Motor neuron (in vitro differentiated cells): ENCODE results near the gene UTP14C. TPM values are rescaled to one million over a fixed set of nuclear protein-coding genes. Genes with fewer than 3 reads are reported as not detected.

ENCODE experiments used
- ATAC-seq, 8 experiments: fragments of 200-7000 bp; cut with Tn5 transposase; replicated peaks in 6 of 8; 2 replicates each; pipeline ENCODE4 v1.8.0; 2021; ENCODE audit warnings: mild to moderate bottlenecking in 8 of 8, moderate library complexity in 8 of 8
- H3K27ac ChIP-seq, 2 donors: fragments of 250-450 bp; sonication (Bioruptor Pico); 2 replicates each; pipeline ENCODE4 v1.9.0; 2021; ENCODE audit warnings: antibody characterized with exemption in 2 of 2, mild to moderate bottlenecking in 2 of 2, moderate library complexity in 1 of 2
- H3K4me1 ChIP-seq, 2 donors: fragments of 250-450 bp; sonication (Bioruptor Pico); replicated peaks in 1 of 2; 2 replicates each; pipeline ENCODE4 v1.6.1; 2021; ENCODE audit warnings: antibody characterized with exemption in 2 of 2, mild to moderate bottlenecking in 2 of 2, moderate library complexity in 1 of 2
- H3K4me3 ChIP-seq, 5 donors: fragments of 250-450 bp; sonication (Bioruptor Pico); 2 replicates each; pipeline ENCODE4 v1.9.0; 2021; ENCODE audit warnings: antibody characterized with exemption in 5 of 5, mild to moderate bottlenecking in 5 of 5, moderate library complexity in 4 of 5
- WGBS, 10 experiments: fragments of 450-650 bp; shearing (Covaris generic); methylation state at CpG; one replicate each; pipeline ENCODE4 v1.0.0; 2022; 5-methylcytosine and 5-hydroxymethylcytosine counted together
- in situ Hi-C, 9 experiments: fragments of 400-800 bp; cut with MboI; loops; one replicate each; pipeline ENCODE4 v1.15.0; 2021; ENCODE audit warnings: low sequenced_read_pairs in 9 of 9, low pct_unique_long_range_greater_than_20kb in 2 of 9; ENCODE audit not compliant: unreplicated experiment in 9 of 9
- total RNA-seq, 8 experiments: library from RNA; unstranded; fragments of 300-600 nt; gene quantifications; 2 replicates each; pipeline versions ENCODE4 v1.2.3 to v1.2.4, GENCODE V29; 2022

The UTP14C gene
- total RNA-seq, 8 experiments from 2014 or later, result 14.2 to 23.5 (median 16.0) TPM

- no peak for ATAC-seq
- H3K27ac ChIP-seq, result no peak overlapping the region
- 56 to 100% (median 85%) methylated on average over 3 to 10 of the region's 13 CpGs; no CpG with 5 or more reads in 1 of the 10 experiments for WGBS, 10 experiments
These were observed 18.5 kb upstream of the UTP14C start for GRCh38 chr13:52005841-52006522.

GRCh38 chr13:52006523-52007245, 17.8 kb upstream of the UTP14C start:
- WGBS, 10 experiments, result 50 to 92% (median 77%) methylated on average over 1 to 8 of the region's 8 CpGs; no CpG with 5 or more reads in 3 of the 10 experiments

More at GRCh38 chr13:52005841-52006522, 18.5 kb upstream of the UTP14C start:
- H3K4me3 ChIP-seq, result no peak overlapping the region
- peaks cover 0 to 4% of the 10 kb centered on the region in 2 donors for H3K4me1 ChIP-seq
- in situ Hi-C loops, result no loop called here

GRCh38 chr13:52009946-52010345, 14.5 kb upstream of the UTP14C start:
- no peak for ATAC-seq
- Histone ChIP-seq H3K4me3 (peak overlapping the region in 1 of 5 donors; percentile 6), H3K4me1 (peaks cover 3 to 4% of the 10 kb centered on the region in 2 donors), H3K27ac (no peak overlapping the region)
- 44 to 100% (median 55%) methylated on average over 2 to 6 of the region's 6 CpGs; no CpG with 5 or more reads in 1 of the 10 experiments for WGBS, 10 experiments
- in situ Hi-C loops, result no loop called here

More at GRCh38 chr13:52006523-52007245, 17.8 kb upstream of the UTP14C start:
- Histone ChIP-seq H3K4me1 (peaks cover 0 to 4% of the 10 kb centered on the region in 2 donors), H3K27ac (no peak overlapping the region), H3K4me3 (no peak overlapping the region)
- in situ Hi-C loops, result no loop called here
- ATAC-seq, result no peak

DNA sequence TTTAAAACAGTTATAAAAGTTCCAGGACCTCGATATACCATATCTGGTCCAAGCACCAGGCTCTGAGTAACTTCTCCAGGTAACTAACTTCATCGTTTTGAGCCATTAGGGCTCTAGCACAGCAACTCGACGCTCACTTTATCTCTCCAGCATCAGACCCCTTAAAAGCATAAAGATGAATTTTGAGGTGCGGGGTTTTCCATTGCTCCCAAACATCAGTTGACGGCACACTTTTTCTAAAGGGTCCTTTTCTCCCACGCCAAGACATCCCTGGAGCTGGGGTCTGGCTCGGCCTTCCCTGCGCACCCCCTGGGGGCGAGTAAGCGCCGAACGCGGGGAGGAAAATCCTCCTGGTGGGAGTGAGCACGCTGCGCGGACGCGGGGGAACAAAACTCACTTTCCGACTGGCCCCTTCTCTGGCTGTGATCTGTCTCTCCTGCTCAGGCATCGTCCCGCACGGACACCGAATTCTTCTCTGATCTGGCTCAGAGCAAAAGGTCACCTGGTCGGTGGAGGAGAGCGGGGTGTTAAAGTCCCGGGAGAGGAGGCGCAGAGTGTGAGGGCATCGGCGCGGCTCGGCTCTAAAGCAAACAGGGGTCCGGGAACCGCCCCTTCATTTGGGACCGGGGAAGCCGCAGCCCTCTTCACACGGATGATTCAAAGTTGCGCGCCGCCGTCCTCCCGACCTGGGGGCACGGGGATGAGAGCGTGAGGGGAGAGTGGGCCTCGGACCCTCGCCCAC, 13.4 kb upstream of the UTP14C start, which contains the start of gene ATP7B:
Gene ATP7B, minus strand, starts transcription at position 561 of the 742 bp plus-strand sequence. Its CDS starts 113 bp downstream, at position 448.
- Histone ChIP-seq H3K27ac (peak within 1 kb of the TSS; percentile 68 to 87), H3K4me3 (peak within 1 kb of the TSS; percentile 65 to 95 (median 75)), H3K4me1 (peaks cover 3 to 4% of the 10 kb centered on the region in 2 donors)
- 0 to 50% (median 5%) methylated on average over 1 to 32 of the region's 46 CpGs; no CpG with 5 or more reads in 1 of the 10 experiments for WGBS, 10 experiments
- ATAC-seq, result peak; percentile 3 to 25 (median 14)
- in situ Hi-C loops, result no loop called here

DNA sequence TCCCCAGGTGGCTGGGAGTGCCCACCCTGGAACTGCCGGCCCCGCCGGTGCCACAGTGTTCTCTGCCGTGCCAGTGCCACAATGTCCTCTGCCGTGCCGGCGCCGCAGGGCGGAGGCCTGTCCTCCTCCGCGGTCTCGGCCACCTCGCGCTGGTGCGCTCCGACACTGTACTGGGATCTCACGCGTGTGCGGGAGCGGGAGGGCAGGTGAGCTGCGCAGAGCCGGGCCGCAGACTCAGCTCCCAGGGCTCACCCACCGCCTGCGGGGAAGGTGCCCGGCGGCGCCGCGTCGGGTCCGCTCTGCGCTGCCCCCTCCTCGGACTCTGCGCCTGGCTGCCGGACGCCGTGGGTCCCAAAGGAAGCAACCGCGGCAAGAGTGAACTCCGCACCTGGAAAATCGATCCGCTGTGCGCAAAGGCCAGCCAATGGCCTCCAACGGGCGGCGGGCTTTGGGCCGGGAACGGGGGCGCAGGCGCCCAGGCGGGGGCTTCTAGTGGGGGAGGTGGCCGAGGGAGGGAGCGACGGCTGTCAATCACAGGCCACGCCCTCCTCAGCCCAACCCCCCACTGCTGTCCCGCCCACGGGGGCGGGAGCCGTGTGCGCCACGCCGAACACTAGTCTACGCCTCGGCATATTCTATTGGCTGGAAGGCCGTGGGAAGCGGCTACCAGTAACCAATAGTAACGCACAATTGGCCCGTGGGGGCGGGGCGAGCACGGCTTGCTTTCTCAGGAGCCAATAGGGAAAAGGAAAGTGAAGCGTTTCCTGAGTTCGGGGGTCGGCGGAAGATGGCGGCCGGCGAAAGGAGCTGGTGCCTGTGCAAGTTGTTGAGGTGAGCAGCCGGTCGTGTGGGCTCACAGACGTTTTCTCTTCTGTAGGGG, 12.6 kb upstream of the UTP14C start, which contains the start of gene ALG11:
Gene ALG11, plus strand, starts transcription at position 767 of the 880 bp plus-strand sequence. Its CDS starts 21 bp downstream, at position 788.
- peaks cover 3 to 4% of the 10 kb centered on the region in 2 donors for H3K4me1 ChIP-seq
- in situ Hi-C loops, result no loop called here
- peak within 1 kb of the TSS; percentile 68 to 87 for H3K27ac ChIP-seq
- ATAC-seq, result peak; percentile 97 to 98 (median 98)
- H3K4me3 ChIP-seq, result peak within 1 kb of the TSS; percentile 65 to 95 (median 75)
- WGBS, 10 experiments, result 0 to 4% (median 0%) methylated on average over 1 to 9 of the region's 82 CpGs; no CpG with 5 or more reads in 3 of the 10 experiments

DNA sequence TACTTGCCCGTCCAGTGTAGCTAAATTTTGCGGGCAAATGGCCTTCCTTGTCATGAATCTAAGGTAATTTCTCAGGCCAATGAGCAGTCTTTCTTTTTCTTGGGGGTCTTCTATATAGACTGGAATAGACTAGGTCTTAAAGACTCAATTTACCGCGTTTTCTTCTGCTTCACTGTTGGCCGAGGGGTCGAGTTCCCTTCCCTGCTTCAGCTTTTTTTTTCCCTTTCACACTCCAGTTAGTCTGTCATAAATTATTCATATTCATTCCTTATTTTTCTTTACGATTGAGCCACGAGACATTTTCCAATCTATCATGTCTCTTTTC, 12.0 kb upstream of the UTP14C start:
- WGBS, 10 experiments, result 0 to 8% (median 2%) methylated on average over 1 to 7 of the region's 8 CpGs
- in situ Hi-C loops, result no loop called here
- H3K4me3 ChIP-seq, result peak overlapping the region; percentile 65 to 95 (median 75)
- H3K27ac ChIP-seq, result peak overlapping the region; percentile 68 to 87
- peak in 2 of 8 experiments; percentile 0 to 13 for ATAC-seq
- H3K4me1 ChIP-seq, result peaks cover 3 to 4% of the 10 kb centered on the region in 2 donors

DNA sequence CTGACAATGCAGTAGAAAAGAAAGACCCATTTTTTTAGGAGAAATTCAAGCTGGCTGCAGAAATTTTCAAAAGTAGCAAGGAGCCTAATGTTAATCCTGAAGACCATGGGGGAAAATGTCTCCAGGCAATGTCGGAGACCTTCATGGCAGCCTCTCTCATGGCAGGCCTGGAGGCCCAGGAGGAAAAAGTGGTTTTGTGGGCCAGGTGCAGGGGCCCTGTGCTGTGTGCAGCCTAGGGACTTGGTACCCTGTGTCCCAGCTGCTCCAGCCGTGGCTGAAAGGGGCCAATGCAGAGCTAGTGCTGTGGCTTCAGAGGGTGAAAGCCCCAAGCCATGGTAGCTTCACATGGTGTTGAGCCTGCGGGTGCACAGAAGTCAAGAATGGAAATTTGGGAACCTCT, 8.2 kb upstream of the UTP14C start:
- H3K4me3 ChIP-seq, result no peak overlapping the region
- peaks cover 0 to 3% of the 10 kb centered on the region in 2 donors for H3K4me1 ChIP-seq
- 94 to 100% (median 100%) methylated on average over 1 to 3 of the region's 3 CpGs; no CpG with 5 or more reads in 4 of the 10 experiments for whole genome bisulfite sequencing, 10 experiments
- H3K27ac ChIP-seq, result no peak overlapping the region
- in situ Hi-C loops, result no loop called here
- ATAC-seq, result no peak

DNA sequence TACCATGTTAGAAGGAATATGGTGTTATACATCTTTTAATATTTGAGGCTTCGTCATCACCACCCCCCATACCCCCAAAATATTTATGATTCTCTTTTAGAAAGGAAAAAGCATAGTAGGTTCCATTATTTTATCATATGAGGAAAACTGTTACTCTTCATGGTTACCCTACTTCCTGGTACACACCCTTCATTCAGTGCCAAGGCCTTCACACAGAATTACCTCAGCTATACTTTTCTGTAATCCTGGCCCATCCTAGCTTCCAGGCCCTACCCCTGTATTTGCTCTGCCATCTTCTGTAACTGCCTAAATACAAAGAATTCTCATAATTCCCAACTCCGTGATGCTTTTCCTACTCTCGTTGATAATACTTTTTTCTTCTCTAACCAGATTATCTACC, 4.3 kb upstream of the UTP14C start:
- Histone ChIP-seq H3K4me3 (no peak overlapping the region), H3K27ac (no peak overlapping the region), H3K4me1 (no peaks in the 10 kb centered on the region)
- 60 to 100% (median 94%) methylated on average over 1 to 3 of the region's 3 CpGs; no CpG with 5 or more reads in 1 of the 10 experiments for WGBS, 10 experiments
- in situ Hi-C loops, result no loop called here
- no peak for ATAC-seq

DNA sequence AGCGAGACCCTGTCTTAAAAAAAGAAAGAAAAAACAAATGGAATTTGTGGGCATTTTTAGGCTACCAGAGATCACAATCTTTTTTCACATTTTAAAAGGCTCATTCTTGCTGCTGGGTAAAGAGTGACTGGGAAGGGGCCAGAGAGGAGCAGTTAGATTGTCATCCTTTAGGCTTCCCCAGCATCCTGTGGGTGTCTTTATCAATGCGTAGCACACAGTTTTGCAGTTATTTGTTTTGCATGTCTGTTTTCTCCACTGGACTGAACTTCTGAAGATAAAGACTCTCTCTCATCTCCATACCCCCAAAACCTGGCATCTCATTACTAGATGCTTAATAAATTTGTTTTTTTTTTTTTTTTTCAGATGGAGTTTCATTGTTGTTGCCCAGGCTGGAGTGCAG, 2.1 kb upstream of the UTP14C start:
- Histone ChIP-seq H3K27ac (no peak overlapping the region), H3K4me3 (no peak overlapping the region), H3K4me1 (no peaks in the 10 kb centered on the region)
- ATAC-seq, result no peak
- 83 to 100% (median 100%) methylated on average over 1 to 2 of the region's 2 CpGs; no CpG with 5 or more reads in 3 of the 10 experiments for WGBS, 10 experiments
- in situ Hi-C loops, result no loop called here

GRCh38 chr13:52025475-52026245, 1.2 kb downstream of the UTP14C start:
- H3K27ac ChIP-seq, result no peak overlapping the region
- H3K4me1 ChIP-seq, result no peaks in the 10 kb centered on the region
- 80 to 100% (median 97%) methylated on average over 1 to 6 of the region's 8 CpGs; no CpG with 5 or more reads in 1 of the 10 experiments for WGBS, 10 experiments
- no peak for ATAC-seq
- no peak overlapping the region for H3K4me3 ChIP-seq
- in situ Hi-C loops, result no loop called here

DNA sequence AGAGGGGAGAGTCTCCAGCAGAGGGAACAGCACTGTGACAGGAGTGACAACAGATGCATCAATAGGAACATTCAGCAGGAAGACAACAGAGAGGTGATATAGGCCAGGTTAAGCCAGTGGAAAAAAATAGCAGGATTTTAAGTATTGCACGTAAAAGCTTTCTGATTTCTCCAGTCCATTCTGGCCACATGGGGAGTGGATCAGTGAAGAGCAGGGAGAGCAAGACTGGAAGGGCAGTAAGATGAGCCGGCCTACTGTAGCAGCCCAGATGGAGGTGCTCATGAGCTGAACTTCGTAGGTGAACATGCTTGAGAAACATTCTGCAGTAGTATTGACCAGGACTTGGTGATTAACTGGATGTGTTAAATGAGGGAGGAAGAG, 1.7 kb downstream of the UTP14C start:
- 80 to 100% (median 99%) methylated on average over 1 to 3 of the region's 3 CpGs; no CpG with 5 or more reads in 4 of the 10 experiments for WGBS, 10 experiments
- ATAC-seq, result peak in 2 of 8 experiments; percentile 24 to 32
- Histone ChIP-seq H3K4me3 (no peak overlapping the region), H3K27ac (no peak overlapping the region), H3K4me1 (no peaks in the 10 kb centered on the region)
- in situ Hi-C loops, result no loop called here
